Stimulated activated CD8-positive, alpha-beta memory T cell treated with anti-CD3 and anti-CD28 coated beads, Interleukin-12 subunit alpha, Interleukin-12 subunit beta, amount 100 ng/mL, for 24 hours (primary cell): ENCODE data around the gene TRMT44.
"Not testable (repeated sequence)": the region's sequence is repeated elsewhere in the genome, so short reads cannot be mapped to it uniquely, and the experiment has no call there.

Experiments used
- DNase-seq: peaks from one replicate; pipeline ENCODE4 v3.0.0-alpha.2; 2020; ENCODE audit errors: extremely low read depth

The TRMT44 gene

DNA sequence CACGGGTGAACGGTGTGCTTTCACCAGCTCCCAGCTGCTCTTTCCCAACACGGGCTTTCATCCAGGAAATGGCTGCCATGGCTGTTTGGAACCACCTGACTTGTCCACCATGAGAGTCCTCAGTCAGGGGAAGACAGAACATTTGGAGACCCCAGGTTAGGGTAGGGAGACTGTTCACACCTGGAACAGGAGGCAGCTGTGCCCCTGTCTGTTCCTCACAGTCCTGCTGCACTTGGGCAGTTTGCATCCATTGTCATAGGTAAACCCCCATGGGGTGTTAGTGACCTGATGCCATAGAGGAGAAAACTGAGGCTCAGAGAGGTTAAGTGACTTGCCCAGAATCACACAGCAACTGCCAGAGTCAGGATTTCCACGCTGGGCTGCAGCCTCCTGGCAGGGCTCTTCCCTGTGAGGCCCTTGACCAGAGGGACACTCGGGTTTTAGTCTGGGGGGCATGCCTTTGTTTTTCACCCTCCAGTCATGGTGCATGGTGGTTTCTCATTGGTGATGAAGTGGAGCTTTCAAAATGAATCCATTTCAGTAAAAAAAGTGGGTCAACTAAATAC lies 54.5 kb downstream of the TRMT44 start:
- no peak for DNase-seq

DNA sequence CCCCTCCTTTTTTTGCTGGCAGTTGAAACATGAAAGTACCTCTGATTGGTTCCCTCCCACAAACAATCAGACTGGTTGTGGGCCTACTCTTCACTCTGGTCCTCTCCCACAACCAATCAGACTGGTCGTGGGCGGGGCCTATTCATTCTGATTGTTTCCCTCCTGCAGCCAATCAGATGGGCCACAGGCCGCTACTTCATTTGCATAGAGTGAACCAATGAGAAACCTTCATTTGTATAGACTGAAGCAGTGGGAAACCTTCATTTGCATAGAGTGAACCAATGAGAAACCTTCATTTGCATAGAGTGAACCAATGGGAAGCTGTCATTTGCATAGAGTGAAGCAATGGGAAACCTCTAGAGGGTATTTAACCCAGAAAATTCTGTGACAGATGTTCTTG lies 55.2 kb downstream of the TRMT44 start:
- no peak for DNase-seq

DNA sequence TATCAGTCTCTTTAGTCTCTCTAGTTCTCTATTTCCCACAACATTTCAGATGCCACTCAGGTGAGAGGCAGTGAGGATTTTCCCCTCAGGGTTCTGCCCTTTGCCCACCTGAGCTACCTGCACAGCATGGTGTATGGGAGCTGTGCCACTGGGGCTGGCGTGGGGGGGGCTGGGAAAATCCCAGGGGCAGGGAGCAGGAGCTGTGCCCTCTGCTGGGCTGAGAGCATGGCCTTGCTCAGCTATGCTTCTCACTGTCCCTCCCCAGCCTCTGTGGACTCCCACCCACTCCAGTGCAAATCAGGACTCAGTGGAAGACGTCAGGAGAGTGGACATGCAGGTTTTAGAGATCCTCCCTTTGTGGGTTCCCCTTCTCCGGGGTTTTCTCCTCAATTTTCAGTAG lies 57.2 kb downstream of the TRMT44 start:
- no peak for DNase-seq

GRCh38 chr4:8500966-8501365 lies 60.4 kb downstream of the TRMT44 start:
- no peak for DNase-seq

GRCh38 chr4:8501781-8502180 lies 61.2 kb downstream of the TRMT44 start:
- no peak for DNase-seq

DNA sequence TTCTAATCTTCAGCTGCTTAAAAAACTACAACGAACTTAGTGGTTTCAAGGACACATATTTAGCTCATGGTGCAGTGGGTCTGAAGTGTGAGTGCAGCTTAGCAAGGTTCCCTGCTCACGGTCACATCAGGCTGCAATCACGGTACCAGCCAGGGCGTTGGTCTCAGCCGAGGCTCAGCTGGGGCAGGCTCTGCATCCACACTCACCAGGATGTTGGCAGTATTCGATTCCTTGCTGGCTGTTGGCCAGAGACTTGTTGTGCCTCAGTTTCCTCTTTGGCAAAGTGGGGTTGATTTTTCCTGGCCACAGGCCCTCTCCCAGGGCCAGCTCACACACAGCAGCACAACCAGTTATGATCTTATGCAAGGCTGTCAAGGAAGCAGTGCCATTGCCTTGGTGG lies 61.8 kb downstream of the TRMT44 start:
- DNase-seq, result no peak

DNA sequence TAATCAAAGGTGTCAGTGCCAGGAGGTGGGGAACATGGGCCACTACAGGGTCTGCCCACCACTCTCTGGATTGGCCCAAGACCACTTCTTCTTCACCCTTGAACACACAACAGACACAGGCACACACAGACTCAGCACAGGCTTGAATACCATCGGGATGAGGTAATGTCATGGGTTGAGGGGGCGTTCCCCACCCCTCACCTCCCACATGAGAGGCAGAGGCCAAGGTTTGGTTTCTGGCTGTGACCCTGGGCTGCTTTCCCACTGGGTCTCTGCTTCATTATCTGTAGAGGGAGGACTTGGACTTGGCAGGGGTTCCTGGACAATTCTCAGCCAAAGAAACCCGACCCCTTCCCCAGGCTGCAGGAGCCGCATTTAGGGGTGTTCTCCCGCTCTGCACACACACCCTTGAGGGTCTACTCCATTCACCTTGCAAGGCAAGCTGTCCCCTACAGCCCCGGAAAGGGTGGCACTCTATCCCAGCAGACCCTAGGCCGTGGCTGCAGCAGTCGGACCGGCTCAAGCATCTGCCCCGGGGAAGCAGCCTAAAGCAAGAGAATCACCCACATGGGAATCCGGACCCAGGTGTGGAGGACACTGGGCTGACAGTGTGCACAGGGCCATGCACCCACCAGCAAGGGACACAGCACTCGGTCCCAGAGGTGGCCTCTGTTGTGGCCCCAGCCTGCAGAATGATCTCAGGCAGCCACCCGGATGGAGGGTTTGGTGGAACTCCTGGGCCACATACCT lies 62.4 kb downstream of the TRMT44 start:
- no peak for DNase-seq

- no peak for DNase-seq
These were observed 63.2 kb downstream of the TRMT44 start for GRCh38 chr4:8503801-8504200.

DNA sequence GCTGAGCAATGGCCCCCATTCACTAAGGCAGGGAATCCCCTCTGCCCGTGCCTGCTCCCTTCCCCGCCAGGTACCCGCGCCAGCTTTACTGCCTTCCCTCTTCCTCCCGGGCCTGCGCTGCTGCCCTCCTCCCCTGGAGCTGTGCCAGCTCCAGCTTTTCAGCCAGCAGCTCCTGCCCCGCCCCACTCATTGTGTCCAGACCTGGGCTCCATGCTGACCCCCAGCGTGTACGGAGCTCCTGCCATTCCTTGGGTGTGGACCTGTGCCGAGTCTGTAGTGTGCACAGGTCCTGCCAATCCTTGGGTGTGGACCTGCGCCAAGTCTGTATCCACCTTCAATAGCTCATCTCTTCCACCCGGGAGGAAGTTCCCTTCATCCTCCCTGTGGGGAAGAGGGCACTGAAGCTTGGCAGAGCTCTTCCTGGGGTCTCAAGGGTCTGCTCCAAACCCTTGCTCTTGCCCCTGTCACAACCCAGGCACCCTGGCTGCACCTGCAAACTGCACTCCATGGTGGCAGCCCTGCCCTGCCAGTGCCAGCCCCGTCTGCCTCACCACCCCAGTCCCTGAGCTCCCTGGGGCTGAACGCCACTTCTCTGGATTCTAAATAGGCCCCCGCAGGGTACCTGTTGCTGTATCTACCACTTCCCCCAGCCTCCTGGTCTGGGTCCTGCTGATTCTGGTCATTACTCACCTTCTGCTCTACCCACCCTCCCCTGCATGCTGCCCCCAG lies 63.9 kb downstream of the TRMT44 start:
- DNase-seq, result no peak

DNA sequence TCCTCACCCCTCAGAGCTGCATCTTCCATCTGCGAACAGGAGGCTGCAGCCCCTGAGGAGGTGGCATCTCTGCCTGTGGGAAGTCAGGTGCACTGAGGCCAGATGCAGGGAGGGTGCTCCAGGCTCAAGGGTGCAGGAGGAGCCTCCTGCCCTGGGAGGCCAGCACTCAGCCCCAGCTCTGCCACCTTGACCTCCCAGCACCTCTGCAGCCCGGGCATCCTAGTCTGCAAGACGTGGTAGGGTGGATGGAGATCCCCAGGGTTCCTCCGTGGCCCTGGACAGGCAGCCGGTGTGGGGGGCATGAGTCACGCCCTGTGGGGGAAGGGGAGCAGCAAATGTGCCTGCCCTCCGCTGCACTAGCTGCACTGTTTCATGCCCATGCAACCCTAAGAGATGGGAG lies 64.7 kb downstream of the TRMT44 start:
- no peak for DNase-seq

GRCh38 chr4:8506006-8506372 lies 65.4 kb downstream of the TRMT44 start:
- no peak for DNase-seq

GRCh38 chr4:8506373-8507195 lies 66.0 kb downstream of the TRMT44 start:
- DNase-seq, result no peak

DNA sequence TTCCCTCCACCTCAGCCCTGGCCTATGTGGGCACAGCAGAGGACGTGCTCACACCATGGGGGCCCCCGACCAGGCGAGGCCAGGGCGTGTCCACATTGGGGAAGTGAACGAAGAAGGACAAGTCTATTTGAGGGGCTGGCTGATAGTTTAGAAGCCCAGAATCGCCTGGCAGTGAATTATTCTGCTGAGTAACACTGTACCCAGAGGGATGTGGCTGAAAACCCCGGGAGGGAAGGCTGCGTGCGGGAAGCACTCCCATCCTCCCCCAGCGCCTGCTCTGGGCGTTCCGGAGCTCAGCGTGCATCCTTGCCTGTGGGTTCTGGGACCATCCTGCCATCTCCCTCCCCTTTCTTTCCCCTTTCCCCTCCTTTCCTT lies 66.6 kb downstream of the TRMT44 start:
- no peak for DNase-seq

DNA sequence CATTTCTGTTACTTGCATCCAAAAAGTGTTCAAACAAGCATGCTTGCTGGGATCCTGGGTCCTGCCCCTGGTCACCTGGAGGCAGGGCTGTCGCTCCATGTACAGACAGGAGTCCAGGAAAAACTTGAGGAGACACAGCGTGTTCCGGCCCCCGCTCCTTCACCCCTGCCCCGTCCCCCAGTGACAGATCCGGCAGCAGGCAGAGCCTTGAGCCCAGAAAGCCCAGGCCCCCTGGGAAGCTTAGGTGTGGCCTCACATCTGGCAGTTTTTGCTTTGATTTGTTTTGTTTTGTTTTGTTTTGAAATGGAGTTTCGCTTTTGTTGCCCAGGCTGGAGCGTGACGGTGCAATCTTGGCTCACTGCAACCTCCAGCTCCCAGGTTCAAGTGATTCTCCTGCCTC lies 67.0 kb downstream of the TRMT44 start:
- no peak for DNase-seq

- DNase-seq, result no peak
These were observed 67.7 kb downstream of the TRMT44 start for GRCh38 chr4:8508266-8508665.

- no peak for DNase-seq
These were observed 68.2 kb downstream of the TRMT44 start for GRCh38 chr4:8508740-8509139.

- no peak for DNase-seq
These were observed 68.9 kb downstream of the TRMT44 start for GRCh38 chr4:8509311-8509950.

- no peak for DNase-seq
These were observed 69.6 kb downstream of the TRMT44 start for GRCh38 chr4:8510191-8510590.

DNA sequence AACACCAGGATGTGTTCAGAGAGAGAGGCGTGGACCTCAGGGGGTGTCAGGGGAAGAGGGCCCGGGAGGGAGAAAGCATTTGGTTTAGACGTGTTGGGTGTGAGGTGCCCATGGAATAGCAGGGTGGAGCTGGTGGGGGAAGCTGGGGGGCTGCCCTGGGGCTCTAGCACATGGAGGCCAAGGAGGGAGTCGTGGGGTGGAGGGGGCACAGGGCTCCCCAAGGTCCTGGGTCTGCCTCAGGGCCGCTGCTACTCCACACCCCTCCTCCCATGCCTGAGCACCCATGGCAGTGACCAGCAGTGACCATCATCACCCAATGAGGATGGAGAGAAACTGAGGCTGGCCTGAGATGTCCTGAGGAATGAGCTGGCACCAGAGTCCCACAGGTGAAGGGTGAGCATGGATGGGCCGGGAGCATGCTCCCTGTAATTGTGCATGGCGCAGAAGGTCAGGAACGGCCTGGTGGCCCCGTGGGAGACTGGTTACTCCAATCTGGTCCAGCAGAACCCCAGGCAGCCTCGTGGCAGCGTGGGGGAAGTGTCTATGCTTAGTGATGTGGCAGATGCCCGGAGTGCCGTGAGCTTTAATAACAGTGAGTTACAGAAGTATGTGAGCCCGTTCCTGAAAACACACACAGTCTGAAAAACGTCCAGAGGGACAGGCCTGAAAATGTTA lies 70.2 kb downstream of the TRMT44 start:
- no peak for DNase-seq

GRCh38 chr4:8512510-8512909 lies 71.9 kb downstream of the TRMT44 start:
- no peak for DNase-seq

DNA sequence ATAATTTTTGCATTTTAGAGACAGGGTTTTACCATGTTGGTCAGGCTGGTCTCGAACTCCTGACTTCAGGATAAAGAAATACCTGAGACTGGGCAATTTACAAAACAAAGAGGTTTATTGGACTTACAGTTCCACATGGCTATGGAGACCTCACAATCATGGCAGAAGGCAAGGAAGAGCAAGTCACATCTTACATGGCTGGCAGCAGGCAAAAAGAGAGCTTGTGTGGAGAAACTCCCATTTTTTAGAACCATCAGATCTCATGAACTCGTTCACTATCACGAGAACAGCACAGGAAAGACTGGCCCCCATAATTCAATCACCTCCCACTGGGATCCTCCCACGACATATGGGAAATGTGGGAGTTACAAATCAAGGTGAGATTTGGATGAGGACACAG lies 72.5 kb downstream of the TRMT44 start:
- not testable (repeated sequence) for DNase-seq
